Heart left ventricle (tissue), 16 donors: Measurements from ENCODE around the gene TRPV4. TPM values are rescaled to one million over a fixed set of nuclear protein-coding genes. Genes with fewer than 3 reads are reported as not detected.

Experiments used
- ATAC-seq, 4 donors: fragments of 200-7000 bp; cut with Tn5 transposase; one replicate each; pipeline ENCODE4 v1.9.1; 2020 to 2022; ENCODE audit warnings: moderate library complexity in 4 of 4, mild to moderate bottlenecking in 3 of 4, moderate number of reproducible peaks in 1 of 4
- DNase-seq, 5 donors: peaks; one replicate each; pipeline ENCODE4 v3.0.0-alpha.2; 2020
- H3K27ac ChIP-seq, 12 donors: fragments of 200-600 bp; sonication (generic) in 4 of 12; one replicate each; pipeline versions ENCODE4 v1.5.0 to v1.8.0; 2016 to 2022; ENCODE audit warnings: mild to moderate bottlenecking in 2 of 12
- H3K27me3 ChIP-seq, 9 donors: fragments of 200-600 bp; sonication (generic) in 2 of 9; one replicate each; pipeline versions ENCODE4 v1.5.1 to v1.8.0; 2016 to 2022; ENCODE audit warnings: mild to moderate bottlenecking in 3 of 9
- H3K36me3 ChIP-seq, 9 donors: fragments of 200-600 bp; sonication (generic) in 2 of 9; one replicate each; pipeline versions ENCODE4 v1.5.0 to v1.8.0; 2018 to 2022; ENCODE audit warnings: mild to moderate bottlenecking in 2 of 9
- H3K4me1 ChIP-seq, 12 donors: fragments of 200-600 bp; sonication (generic) in 4 of 12; one replicate each; pipeline versions ENCODE4 v1.5.0 to v1.8.0; 2016 to 2022; ENCODE audit warnings: mild to moderate bottlenecking in 3 of 12
- H3K4me3 ChIP-seq, 12 donors: fragments of 200-600 bp; sonication (generic) in 4 of 12; one replicate each; pipeline versions ENCODE4 v1.5.0 to v1.8.0; 2017 to 2022; ENCODE audit warnings: mild to moderate bottlenecking in 9 of 12, moderate library complexity in 4 of 12
- H3K9me3 ChIP-seq, 12 donors: fragments of 200-600 bp; sonication (generic) in 4 of 12; one replicate each; pipeline versions ENCODE4 v1.5.0 to v1.8.0; 2016 to 2022; ENCODE audit warnings: mild to moderate bottlenecking in 1 of 12
- CTCF ChIP-seq, 12 donors: fragments of 200-600 bp; sonication (generic) in 4 of 12; IDR thresholded peaks; one replicate each; pipeline versions ENCODE4 v1.5.0 to v1.8.0; 2018 to 2022; ENCODE audit warnings: antibody characterized with exemption in 12 of 12, mild to moderate bottlenecking in 5 of 12
- POLR2A ChIP-seq, 2 donors: fragments of 450-650 bp; IDR thresholded peaks; one replicate each; pipeline ENCODE4 v1.6.1; 2017; ENCODE audit warnings: antibody characterized with exemption in 2 of 2, mild to moderate bottlenecking in 2 of 2, moderate library complexity in 2 of 2
- WGBS, 4 donors: extraction: QIAGEN DNeasy Blood & Tissue Kit in 2 of 4; methylation state at CpG; one replicate each; pipeline versions ENCODE4 v1.1.5 to v1.1.7; 2013 to 2018; 5-methylcytosine and 5-hydroxymethylcytosine counted together
- intact Hi-C, 10 donors: fragments of 100-400 bp; cut with DNase I; formaldehyde crosslinking; loops; one replicate each; pipeline versions ENCODE4 v1.11.1 to v1.14.2; 2022
- polyA plus RNA-seq, 2 donors: library from polyadenylated mRNA; stranded (reverse); fragments of 200-250 nt; gene quantifications; one replicate each; pipeline ENCODE4 v1.2.3, GENCODE V29; 2013
- total RNA-seq, 9 donors: library from RNA; depleted of rRNA in 2 of 9; stranded (reverse); fragments of >200 nt in 2 of 9; fragmentation: NEBNext Ultra II Directional in 3 of 9; extraction: Animal tissue kit (Norgen Biotek cat#: 25700) in 3 of 9; gene quantifications; one replicate each; pipeline versions ENCODE4 v1.1.0 to v1.2.4, GENCODE V29; 2016 to 2023
- donor health status: ischemic (EF 13 %, LVEDD 7.1; RV severe dilation, severe dysfunction).
- donor health status: healthy with polysubstance abuse.
- donor health status: DM: no; HTN: yes; CAD: no.
- donor health status: DM: no; HTN: no; CAD: no.
- donor health status: ischemic (EF 25% LVEDD 6.9; RV normal size, moderate dysfunction).
- donor health status: ischemic (EF 25% LVEDD 5.7; RV mildly dilated, moderate dysfunction).
- donor health status: healthy.
- donor health status: DM: yes; HTN: yes; CAD: no.
- donor health status: ischemic (EF 35%, LVEDD 5.7; RV mildly dilated, moderate dysfunction).
- donor health status: nonischemic (EF 11% LVEDD 7.7; RV severe dilation, severe dysfunction).
- donor health status: DM: yes; HTN: yes; CAD: no.
- donor health status: PGD.
- donor health status: ischemic (EF 29% LVEDD 5.4; RV normal size, mild dysfunction).
- donor health status: nonischemic (EF 23%, LVEDD 6.1; RV moderate dilation, normal function).

TRPV4 gene
- total and polyA plus RNA-seq, 11 donors: 0.17 to 3.9 (median 0.30) TPM; not detected in 1

- intact Hi-C loops: loop anchor here in 8 of 10 donors (5.0 to 10.0 kb wide), 7 partner anchors 62 to 355 kb away; partner anchors contain the start of gene FAM222A (in 1 of the 8)
- DNase-seq (no peak), ATAC-seq (no peak)
- H3K4me3 ChIP-seq: no peak overlapping the region
- H3K4me1 ChIP-seq: peaks cover 0 to 9% (median 0%) of the 10 kb centered on the region in 12 donors
- no peak overlapping the region for H3K27ac ChIP-seq
- whole genome bisulfite sequencing, 4 donors: 77 to 84% (median 82%) methylated on average over 6 of the region's 6 CpGs
- no peaks in the 10 kb centered on the region for H3K27me3 ChIP-seq
- no peak for TF ChIP-seq POLR2A (IDR thresholded peaks at IDR 0.05)
- TF ChIP-seq CTCF (IDR thresholded peaks at IDR 0.05): no peak
- peaks cover 0 to 15% (median 5%) of the 10 kb centered on the region in 12 donors for H3K9me3 ChIP-seq
- H3K36me3 ChIP-seq: no peaks in the 10 kb centered on the region
These were observed 53.8 kb downstream of the TRPV4 start for GRCh38 chr12:109779382-109779781.

GRCh38 chr12:109778684-109779083, 54.5 kb downstream of the TRPV4 start:
- Histone ChIP-seq H3K4me1 (peaks cover 0 to 9% (median 0%) of the 10 kb centered on the region in 12 donors), H3K9me3 (peaks cover 0 to 15% (median 5%) of the 10 kb centered on the region in 12 donors), H3K27me3 (no peaks in the 10 kb centered on the region), H3K27ac (no peak overlapping the region), H3K36me3 (no peaks in the 10 kb centered on the region), H3K4me3 (no peak overlapping the region)
- no peak for ATAC-seq
- WGBS, 4 donors: 42 to 100% (median 93%) methylated on average over 1 of the region's 1 CpG
- intact Hi-C loops: loop anchor here in 8 of 10 donors (5.0 to 10.0 kb wide), 7 partner anchors 61 to 354 kb away; partner anchors contain the start of gene FAM222A (in 1 of the 8)
- DNase-seq: no peak
- TF ChIP-seq POLR2A (IDR thresholded peaks at IDR 0.05) (no peak), CTCF (IDR thresholded peaks at IDR 0.05) (no peak)

GRCh38 chr12:109777544-109777943, 55.7 kb downstream of the TRPV4 start:
- peaks cover 0 to 2% (median 0%) of the 10 kb centered on the region in 9 donors for H3K27me3 ChIP-seq
- peaks cover 0 to 16% (median 0%) of the 10 kb centered on the region in 12 donors for H3K4me1 ChIP-seq
- peaks cover 0 to 15% (median 5%) of the 10 kb centered on the region in 12 donors for H3K9me3 ChIP-seq
- ATAC-seq (peak in 2 of 4 donors; percentile 59), DNase-seq (no peak)
- H3K36me3 ChIP-seq: no peaks in the 10 kb centered on the region
- intact Hi-C loops: loop anchor here in 9 of 10 donors (1.0 to 10.0 kb wide), 10 partner anchors 60 to 353 kb away; partner anchors contain the start of gene FAM222A (in 1 of the 9)
- H3K27ac ChIP-seq: no peak overlapping the region
- WGBS, 4 donors: 38 to 45% (median 41%) methylated on average over 5 of the region's 5 CpGs
- no peak overlapping the region for H3K4me3 ChIP-seq
- TF ChIP-seq CTCF (IDR thresholded peaks at IDR 0.05) (no peak), POLR2A (IDR thresholded peaks at IDR 0.05) (no peak)

- H3K4me1 ChIP-seq: peaks cover 0 to 16% (median 0%) of the 10 kb centered on the region in 12 donors
- H3K27ac ChIP-seq: peak overlapping the region in 1 of 12 donors; percentile 37
- H3K36me3 ChIP-seq: no peaks in the 10 kb centered on the region
- H3K27me3 ChIP-seq: peaks cover 0 to 2% (median 0%) of the 10 kb centered on the region in 9 donors
- intact Hi-C loops: loop anchor here in 9 of 10 donors (1.0 to 10.0 kb wide), 10 partner anchors 59 to 352 kb away; partner anchors contain the start of gene FAM222A (in 1 of the 9)
- H3K9me3 ChIP-seq: peaks cover 0 to 15% (median 5%) of the 10 kb centered on the region in 12 donors
- 29 to 36% (median 32%) methylated on average over 9 of the region's 9 CpGs for WGBS, 4 donors
- no peak overlapping the region for H3K4me3 ChIP-seq
- ATAC-seq (peak in 2 of 4 donors; percentile 48 to 50), DNase-seq (peak in 1 of 5 donors; percentile 2)
- TF ChIP-seq CTCF (IDR thresholded peaks at IDR 0.05) (no peak), POLR2A (IDR thresholded peaks at IDR 0.05) (no peak)
These were observed 56.6 kb downstream of the TRPV4 start for GRCh38 chr12:109776624-109777023.
